ENCODE measurements around the gene WHRN. TPM values are rescaled to one million over a fixed set of nuclear protein-coding genes. Genes with fewer than 3 reads are reported as not detected.

The WHRN gene
- total RNA-seq, 2 donors from 2014 or later = 2.6 to 8.2 TPM

DNA sequence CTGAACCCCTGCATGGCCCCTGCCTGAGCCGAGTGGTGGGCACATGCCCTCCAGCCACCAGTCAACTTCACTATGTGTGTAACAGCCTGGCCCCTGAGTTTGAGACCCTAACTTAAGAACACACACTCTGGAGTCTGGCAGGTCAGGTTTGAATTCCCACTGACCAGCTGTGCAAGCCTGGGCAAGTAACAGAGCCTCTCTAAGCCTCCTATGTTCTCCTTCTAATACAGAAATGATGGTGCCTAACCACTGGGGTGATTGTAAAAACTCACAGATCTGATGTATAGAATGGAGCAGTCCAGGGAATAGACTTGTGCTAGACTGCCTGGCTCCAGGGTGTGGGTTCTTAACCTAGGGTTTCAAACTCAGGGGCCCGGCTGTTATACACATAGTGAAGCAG lies 100.7 kb downstream of the WHRN start:
- no peak overlapping the region for H3K4me3 ChIP-seq
- DNase-seq (ENCODE audit: low spot score) = no peak
- no peaks in the 10 kb centered on the region for H3K36me3 ChIP-seq
- H3K27me3 ChIP-seq = no peaks in the 10 kb centered on the region
- H3K9me3 ChIP-seq = no peaks in the 10 kb centered on the region
- TF ChIP-seq, protein P1, sequence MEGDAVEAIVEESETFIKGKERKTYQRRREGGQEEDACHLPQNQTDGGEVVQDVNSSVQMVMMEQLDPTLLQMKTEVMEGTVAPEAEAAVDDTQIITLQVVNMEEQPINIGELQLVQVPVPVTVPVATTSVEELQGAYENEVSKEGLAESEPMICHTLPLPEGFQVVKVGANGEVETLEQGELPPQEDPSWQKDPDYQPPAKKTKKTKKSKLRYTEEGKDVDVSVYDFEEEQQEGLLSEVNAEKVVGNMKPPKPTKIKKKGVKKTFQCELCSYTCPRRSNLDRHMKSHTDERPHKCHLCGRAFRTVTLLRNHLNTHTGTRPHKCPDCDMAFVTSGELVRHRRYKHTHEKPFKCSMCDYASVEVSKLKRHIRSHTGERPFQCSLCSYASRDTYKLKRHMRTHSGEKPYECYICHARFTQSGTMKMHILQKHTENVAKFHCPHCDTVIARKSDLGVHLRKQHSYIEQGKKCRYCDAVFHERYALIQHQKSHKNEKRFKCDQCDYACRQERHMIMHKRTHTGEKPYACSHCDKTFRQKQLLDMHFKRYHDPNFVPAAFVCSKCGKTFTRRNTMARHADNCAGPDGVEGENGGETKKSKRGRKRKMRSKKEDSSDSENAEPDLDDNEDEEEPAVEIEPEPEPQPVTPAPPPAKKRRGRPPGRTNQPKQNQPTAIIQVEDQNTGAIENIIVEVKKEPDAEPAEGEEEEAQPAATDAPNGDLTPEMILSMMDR (IDR thresholded peaks at IDR 0.05) = no peak
- H3K4me1 ChIP-seq = no peaks in the 10 kb centered on the region
- H3K27ac ChIP-seq = no peak overlapping the region

DNA sequence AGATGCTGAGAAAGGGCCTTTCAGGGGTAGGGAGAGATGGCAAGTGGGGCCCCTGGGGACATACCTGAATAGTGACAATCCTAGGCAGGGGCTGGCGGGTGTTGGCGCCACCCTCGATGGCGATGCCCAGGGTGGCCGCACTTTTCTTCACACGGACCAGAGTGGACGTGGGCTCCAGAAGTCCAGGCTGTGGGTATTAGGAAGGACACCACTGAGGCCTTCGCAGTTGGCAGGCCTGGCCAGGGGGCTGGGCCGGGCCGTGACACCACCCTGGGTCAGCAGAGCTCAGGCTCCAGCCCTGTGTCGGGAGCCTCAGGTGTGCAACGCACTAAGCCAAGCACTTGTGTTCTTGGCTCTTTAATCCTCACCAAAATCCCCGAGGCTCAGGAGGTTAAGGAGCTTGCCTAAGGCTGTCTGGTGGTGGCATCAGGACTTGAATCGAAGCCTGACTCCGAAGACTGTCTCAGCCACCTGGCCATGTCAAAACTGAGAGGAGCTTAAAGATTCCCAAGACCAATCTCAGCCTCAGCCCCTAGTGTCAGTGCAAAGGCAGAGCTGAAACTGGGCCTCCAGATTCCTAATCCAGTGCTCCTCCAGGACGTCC lies 102.0 kb downstream of the WHRN start:
- H3K27me3 ChIP-seq = no peaks in the 10 kb centered on the region
- H3K36me3 ChIP-seq = no peaks in the 10 kb centered on the region
- TF ChIP-seq, protein P1 (IDR thresholded peaks at IDR 0.05) = no peak
- H3K4me3 ChIP-seq = no peak overlapping the region
- no peaks in the 10 kb centered on the region for H3K9me3 ChIP-seq
- no peaks in the 10 kb centered on the region for H3K4me1 ChIP-seq
- DNase-seq (ENCODE audit: low spot score) = no peak
- H3K27ac ChIP-seq = no peak overlapping the region

DNA sequence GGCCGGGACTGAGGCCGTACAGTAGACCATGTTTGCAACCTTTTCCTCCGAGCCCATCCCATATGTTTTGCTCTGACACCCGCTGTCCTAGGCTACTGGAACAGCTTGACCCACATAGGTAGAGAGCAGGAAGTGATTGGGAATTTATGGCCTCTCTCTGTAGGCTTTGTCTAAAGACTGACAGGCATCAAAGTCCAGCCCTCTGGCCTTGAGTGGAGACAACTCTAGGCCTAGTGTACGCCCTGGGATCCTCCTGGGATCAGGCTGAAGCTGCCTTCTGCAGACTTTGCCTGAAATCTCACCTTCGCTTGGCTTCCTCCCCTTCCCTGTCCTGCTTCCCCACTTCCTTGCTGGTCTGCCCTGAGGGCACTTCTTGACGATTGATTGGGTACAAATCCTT lies 103.9 kb downstream of the WHRN start:
- no peak for DNase-seq (ENCODE audit: low spot score)
- TF ChIP-seq, protein P1 (IDR thresholded peaks at IDR 0.05) = no peak
- Histone ChIP-seq H3K4me3 (no peak overlapping the region), H3K4me1 (peaks cover 0 to 13% of the 10 kb centered on the region in 2 donors), H3K27ac (no peak overlapping the region), H3K9me3 (no peaks in the 10 kb centered on the region), H3K27me3 (no peaks in the 10 kb centered on the region), H3K36me3 (no peaks in the 10 kb centered on the region)

DNA sequence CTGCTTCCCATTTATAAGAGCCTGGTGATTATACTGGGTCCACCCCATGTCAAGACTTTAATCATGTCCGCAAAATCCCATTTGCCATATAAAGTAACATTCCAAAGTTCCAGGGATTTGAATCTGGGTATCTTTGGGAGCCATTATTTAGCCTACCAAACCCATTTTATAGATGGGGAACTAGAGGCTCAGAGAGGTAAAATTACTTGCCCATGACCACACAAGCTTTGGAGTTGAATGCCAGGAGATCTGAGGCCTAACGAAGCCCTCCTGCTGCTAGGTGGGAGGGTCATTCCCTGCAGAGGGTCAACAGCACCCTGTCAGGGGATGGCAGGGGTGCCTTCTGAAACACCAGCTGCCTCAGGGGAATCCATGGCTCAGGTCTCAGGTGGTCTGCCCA lies 104.5 kb downstream of the WHRN start:
- no peak for DNase-seq (ENCODE audit: low spot score)
- H3K27me3 ChIP-seq = no peaks in the 10 kb centered on the region
- no peaks in the 10 kb centered on the region for H3K9me3 ChIP-seq
- TF ChIP-seq, protein P1 (IDR thresholded peaks at IDR 0.05) = no peak
- no peaks in the 10 kb centered on the region for H3K36me3 ChIP-seq
- peaks cover 0 to 13% of the 10 kb centered on the region in 2 donors for H3K4me1 ChIP-seq
- H3K4me3 ChIP-seq = no peak overlapping the region
- H3K27ac ChIP-seq = no peak overlapping the region

DNA sequence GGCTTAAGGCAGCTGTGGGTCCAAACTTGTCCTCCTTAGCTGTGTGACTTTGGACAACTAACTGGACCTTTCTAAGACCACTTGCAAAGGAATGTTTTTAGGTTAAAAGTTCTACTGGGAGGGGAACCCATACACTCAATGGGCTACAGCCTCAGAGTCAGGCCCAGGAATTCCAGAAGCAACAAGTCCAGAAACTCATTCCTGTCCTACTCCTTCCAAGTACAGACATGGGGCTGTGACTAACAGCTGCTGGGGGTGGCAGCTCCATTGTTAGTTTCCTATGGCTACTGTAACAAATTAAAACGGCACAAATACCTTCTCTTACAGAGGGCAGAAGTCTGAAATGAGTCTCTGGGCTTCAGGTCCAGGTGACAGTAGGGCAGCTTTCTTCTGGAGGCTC lies 105.1 kb downstream of the WHRN start:
- TF ChIP-seq, protein P1 (IDR thresholded peaks at IDR 0.05) = no peak
- H3K36me3 ChIP-seq = no peaks in the 10 kb centered on the region
- H3K4me3 ChIP-seq = no peak overlapping the region
- no peaks in the 10 kb centered on the region for H3K9me3 ChIP-seq
- peaks cover 0 to 16% of the 10 kb centered on the region in 2 donors for H3K4me1 ChIP-seq
- no peaks in the 10 kb centered on the region for H3K27me3 ChIP-seq
- DNase-seq (ENCODE audit: low spot score) = no peak
- H3K27ac ChIP-seq = no peak overlapping the region

DNA sequence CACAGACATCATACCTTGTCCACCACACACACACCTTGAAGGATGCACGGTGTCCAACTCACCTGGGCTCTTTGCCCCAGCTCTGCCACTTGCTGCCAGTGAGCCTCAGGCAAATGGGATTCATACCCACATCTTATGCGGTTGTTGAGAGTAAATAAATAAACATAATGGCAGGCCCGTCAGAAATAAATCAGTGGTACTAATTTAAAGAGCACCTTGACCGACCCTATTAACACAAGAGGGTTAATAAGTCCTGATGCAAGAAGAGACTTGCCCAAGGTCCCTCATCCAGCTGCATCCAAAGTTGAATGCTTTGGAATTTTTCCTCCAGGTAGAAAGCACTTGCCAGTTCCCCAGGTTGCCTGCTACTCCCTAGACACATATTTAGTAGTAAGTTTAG lies 105.9 kb downstream of the WHRN start:
- Histone ChIP-seq H3K9me3 (no peaks in the 10 kb centered on the region), H3K27me3 (no peaks in the 10 kb centered on the region), H3K36me3 (no peaks in the 10 kb centered on the region), H3K4me3 (no peak overlapping the region), H3K27ac (no peak overlapping the region), H3K4me1 (peaks cover 0 to 24% of the 10 kb centered on the region in 2 donors)
- TF ChIP-seq, protein P1 (IDR thresholded peaks at IDR 0.05) = no peak
- no peak for DNase-seq (ENCODE audit: low spot score)

Data from right atrium auricular region (tissue), 2 donors.